GM12878 (cell line): ENCODE data around the gene ZNF124. TPM values are rescaled to one million over a fixed set of nuclear protein-coding genes. Genes with fewer than 3 reads are reported as not detected.

Source experiments
- BCL11A ChIP-seq: IDR thresholded peaks from 2 replicates; pipeline ENCODE4 v1.6.1; 2011; ENCODE audit warnings: low read depth, low read length
- BHLHE40 ChIP-seq, 2 experiments: fragments of 450-650 bp in 1 of 2; IDR thresholded peaks; 2 replicates each; pipeline ENCODE4 v1.6.1; 2011 to 2017; ENCODE audit warnings: low read depth in 2 of 2, borderline replicate concordance in 1 of 2, improper control_type of control experiment in 1 of 2, low read length in 1 of 2, mild to moderate bottlenecking in 1 of 2
- CHD2 ChIP-seq: IDR thresholded peaks from 2 replicates; pipeline ENCODE4 v1.6.1; 2011; ENCODE audit warnings: low read depth, low read length, improper control_type of control experiment, borderline replicate concordance
- E2F4 ChIP-seq: IDR thresholded peaks from 2 replicates; pipeline ENCODE4 v1.6.1; 2012; ENCODE audit warnings: low read depth, low read length, improper control_type of control experiment
- E4F1 ChIP-seq: fragments of 450-650 bp; IDR thresholded peaks from 2 replicates; pipeline ENCODE4 v1.6.1; 2018; ENCODE audit warnings: borderline replicate concordance, mild to moderate bottlenecking; ENCODE audit not compliant: partially characterized antibody
- HDAC2 ChIP-seq: fragments of 200-600 bp; sonication (generic); IDR thresholded peaks from 2 replicates; pipeline ENCODE4 v1.6.1; 2017
- HDAC6 ChIP-seq: fragments of 200-600 bp; sonication (generic); IDR thresholded peaks from one replicate; pipeline ENCODE4 v1.8.0; 2017; ENCODE audit warnings: antibody characterized with exemption; ENCODE audit not compliant: unreplicated experiment
- IRF5 ChIP-seq: fragments of 450-650 bp; IDR thresholded peaks from 2 replicates; pipeline ENCODE4 v1.6.1; 2017; ENCODE audit warnings: borderline replicate concordance
- MAX ChIP-seq: IDR thresholded peaks from 2 replicates; pipeline ENCODE4 v1.6.1; 2012; ENCODE audit warnings: low read depth, low read length, improper control_type of control experiment
- NBN ChIP-seq: fragments of 450-650 bp; IDR thresholded peaks from 2 replicates; pipeline ENCODE4 v1.6.1; 2016
- NFXL1 ChIP-seq: fragments of 450-650 bp; IDR thresholded peaks from 2 replicates; pipeline ENCODE4 v1.6.1; 2017; ENCODE audit warnings: antibody characterized with exemption, mild to moderate bottlenecking, borderline replicate concordance
- RAD21 ChIP-seq: IDR thresholded peaks from 2 replicates; pipeline ENCODE4 v1.6.1; 2011; ENCODE audit warnings: mild to moderate bottlenecking, low read depth, low read length, moderate library complexity; ENCODE audit not compliant: insufficient read depth
- RAD51 ChIP-seq: fragments of 450-650 bp; IDR thresholded peaks from 2 replicates; pipeline ENCODE4 v1.6.1; 2016; ENCODE audit warnings: moderate library complexity, mild to moderate bottlenecking, inconsistent platforms
- SMC3 ChIP-seq: IDR thresholded peaks from 2 replicates; pipeline ENCODE4 v1.6.1; 2011; ENCODE audit warnings: low read length, improper control_type of control experiment, borderline replicate concordance
- SP1 ChIP-seq: IDR thresholded peaks from one replicate; pipeline ENCODE4 v1.6.1; 2011; ENCODE audit warnings: low read depth, low read length
- STAT1 ChIP-seq: fragments of 450-650 bp; conservative IDR thresholded peaks from 2 replicates; pipeline ENCODE4 v1.6.1; 2014; ENCODE audit warnings: antibody characterized with exemption, mild to moderate bottlenecking
- USF1 ChIP-seq: IDR thresholded peaks from 2 replicates; pipeline ENCODE4 v1.6.1; 2011; ENCODE audit warnings: borderline replicate concordance, low read depth, mild to moderate bottlenecking, moderate library complexity, mixed read lengths, low read length; ENCODE audit not compliant: insufficient read depth; ENCODE audit errors: extremely low read length
- ZNF687 ChIP-seq: fragments of 450-650 bp; IDR thresholded peaks from 2 replicates; pipeline ENCODE4 v1.6.1; 2017; ENCODE audit warnings: mild to moderate bottlenecking, moderate library complexity
- polyA plus RNA-seq, 11 experiments: library from polyadenylated mRNA; depleted of rRNA in 4 of 11; unstranded in 6 of 11; stranded (reverse) in 5 of 11; fragments of >200 nt; fragmentation: Nextera tagmentation in 4 of 11; fragmentation: Illumina TruSeq in 1 of 11; extraction: Ambion mirVana in 4 of 11; extraction: Trizol in 1 of 11; gene quantifications; 1 replicate in 1 of 11; 2 replicates in 10 of 11; pipeline versions ENCODE4 v1.2.1 to v1.2.3, GENCODE V29; 2011 to 2016; ENCODE audit warnings: inconsistent platforms in 2 of 11, missing spikeins in 2 of 11, low read depth in 1 of 11
- total RNA-seq, 4 experiments: library from RNA; depleted of rRNA in 3 of 4; stranded (reverse); fragments of >200 nt in 3 of 4; fragmentation: Illumina TruSeq in 1 of 4; extraction: Trizol in 1 of 4; gene quantifications; 2 replicates each; pipeline versions ENCODE4 v1.2.1 to v1.2.3, GENCODE V29; 2013 to 2021

Gene ZNF124
- total and polyA plus RNA-seq, 10 of the 15 experiments (the other 5 are each of a cell fraction or from before 2014, with no cell fraction given) = 6.8 to 37.5 (median 12.5) TPM

- TF ChIP-seq ZNF687 (peak; percentile 46; the same call in 1 of the 2 replicates), E4F1 (no peak), HDAC6 (peak; percentile 32), SMC3 (no peak), IRF5 (no peak), USF1 (peak; percentile 8), CHD2 (peak; percentile 81), E2F4 (peak; percentile 86), BCL11A (no peak), RAD51 (no peak), MAX (peak; percentile 62; the same call in 1 of the 2 replicates), RAD21 (no peak), SP1 (peak; percentile 94), STAT1 (peak; percentile 31; the same call in 1 of the 2 replicates), HDAC2 (no peak), BHLHE40 (IDR thresholded peaks at IDR 0.05; ENCODE audit: borderline replicate concordance in 1 of 2, low read depth in 2 of 2, low read length in 1 of 2) (peak; percentile 34 to 52; a peak in 1 of 4 replicates), NBN (peak; percentile 85), NFXL1 (no peak)
These were observed 38.7 kb upstream of the ZNF124 start (continued) for GRCh38 chr1:247210376-247211117.
